A549 (cell line): Measurements from ENCODE around the gene THADA. TPM values are rescaled to one million over a fixed set of nuclear protein-coding genes. Genes with fewer than 3 reads are reported as not detected.

Experiments
- ATAC-seq, 2 experiments: fragments of 200-7000 bp in 1 of 2; fragments of >200 bp in 1 of 2; cut with Nextera tagmentation in 1 of 2; cut with Tn5 transposase in 1 of 2; 3 replicates each; pipeline versions ENCODE4 v1.8.0 to v1.9.1; 2018 to 2020; ENCODE audit warnings: mild to moderate bottlenecking in 1 of 2, moderate library complexity in 1 of 2
- CTCF ChIA-PET: fragments of 300-600 bp; sonication (Branson Sonifier 250); formaldehyde crosslinking; extraction: SDS; loops from one replicate; lab custom pipeline; 2021; ENCODE audit warnings: antibody characterized with exemption, inconsistent platforms; lab: Yijun Ruan, JAX
- POLR2A ChIA-PET: fragments of 350-600 bp; formaldehyde crosslinking; extraction: SDS; loops from one replicate; lab custom pipeline; 2021; ENCODE audit warnings: antibody characterized with exemption, inconsistent platforms; lab: Yijun Ruan, JAX
- DNase-seq, 2 experiments: peaks; one replicate each; pipeline versions ENCODE4 v3.0.0 to v3.0.0-alpha.2; 2011 to 2016; ENCODE audit warnings: low read depth in 1 of 2, low spot score in 1 of 2
- FAIRE-seq: peaks from 2 replicates; lab custom pipeline; 2011; peaks lifted over from hg19 to GRCh38; lab: Jason Lieb, UNC
- H3K27ac ChIP-seq, 2 experiments: fragments of >200 bp; sonication (Bioruptor Twin); formaldehyde crosslinking; 3 replicates each; pipeline ENCODE4 v1.5.1; 2016 to 2017
- H3K4me1 ChIP-seq: fragments of >200 bp; sonication (Bioruptor Twin); formaldehyde crosslinking; 3 replicates; pipeline ENCODE4 v1.6.1; 2016
- H3K4me2 ChIP-seq: fragments of >200 bp; sonication (Bioruptor Twin); formaldehyde crosslinking; 3 replicates; pipeline ENCODE4 v1.6.1; 2016
- H3K4me3 ChIP-seq: fragments of >200 bp; sonication (Bioruptor Twin); formaldehyde crosslinking; 3 replicates; pipeline ENCODE4 v1.5.1; 2016
- H3K9me3 ChIP-seq: fragments of >200 bp; sonication (Bioruptor Twin); formaldehyde crosslinking; 3 replicates; pipeline ENCODE4 v1.6.1; 2016
- ATOH8 ChIP-seq: fragments of 250-450 bp; sonication (Bioruptor Pico); IDR thresholded peaks from 2 replicates; pipeline ENCODE4 v1.5.0; 2020; ENCODE audit warnings: low read depth, mild to moderate bottlenecking, moderate library complexity
- CBX8 ChIP-seq: fragments of 200-600 bp; sonication (generic); IDR thresholded peaks from 2 replicates; pipeline ENCODE4 v1.6.1; 2016
- CEBPB ChIP-seq, 2 experiments: fragments of >200 bp in 1 of 2; sonication (Bioruptor Twin) in 1 of 2; formaldehyde crosslinking in 1 of 2; IDR thresholded peaks; 2 replicates each; pipeline ENCODE4 v1.6.1; 2012 to 2016
- CHD2 ChIP-seq: fragments of 150-350 bp; IDR thresholded peaks from 2 replicates; pipeline ENCODE4 v1.6.1; 2014; ENCODE audit warnings: low read length; ENCODE audit not compliant: partially characterized antibody
- CHD4 ChIP-seq: fragments of 200-600 bp; sonication (generic); IDR thresholded peaks from 2 replicates; pipeline ENCODE4 v1.6.1; 2016; ENCODE audit warnings: antibody characterized with exemption, mild to moderate bottlenecking, borderline replicate concordance
- EHF ChIP-seq: fragments of 250-450 bp; sonication (Bioruptor Pico); IDR thresholded peaks from 2 replicates; pipeline ENCODE4 v1.5.0; 2020; ENCODE audit warnings: mild to moderate bottlenecking
- EP300 ChIP-seq, 2 experiments: fragments of >200 bp; sonication (Bioruptor Twin); formaldehyde crosslinking; IDR thresholded peaks; 2 replicates in 1 of 2; 3 replicates in 1 of 2; pipeline ENCODE4 v1.6.1; 2016 to 2017
- FOXS1 ChIP-seq: fragments of 250-450 bp; sonication (Bioruptor Pico); IDR thresholded peaks from 2 replicates; pipeline ENCODE4 v1.5.0; 2020; ENCODE audit warnings: mild to moderate bottlenecking, moderate library complexity
- HDAC2 ChIP-seq: fragments of 200-600 bp; sonication (generic); IDR thresholded peaks from 2 replicates; pipeline ENCODE4 v1.6.1; 2016
- HES2 ChIP-seq: fragments of >200 bp; sonication (Bioruptor Twin); formaldehyde crosslinking; IDR thresholded peaks from 2 replicates; pipeline ENCODE4 v1.6.1; 2016
- HEYL ChIP-seq: fragments of 250-450 bp; sonication (Bioruptor Pico); IDR thresholded peaks from 2 replicates; pipeline ENCODE4 v1.8.0; 2021; ENCODE audit warnings: mild to moderate bottlenecking, moderate library complexity
- JUN ChIP-seq, 2 experiments: fragments of >200 bp; sonication (Bioruptor Twin); formaldehyde crosslinking; IDR thresholded peaks; 2 replicates in 1 of 2; 3 replicates in 1 of 2; pipeline ENCODE4 v1.6.1; 2016 to 2017
- JUNB ChIP-seq: fragments of >200 bp; sonication (Bioruptor Twin); formaldehyde crosslinking; IDR thresholded peaks from 2 replicates; pipeline ENCODE4 v1.6.1; 2016
- KDM1A ChIP-seq: fragments of 200-600 bp; sonication (generic); IDR thresholded peaks from 2 replicates; pipeline ENCODE4 v1.6.1; 2016; ENCODE audit warnings: low read depth, mild to moderate bottlenecking
- MAZ ChIP-seq: fragments of 150-350 bp; IDR thresholded peaks from 2 replicates; pipeline ENCODE4 v1.6.1; 2014; ENCODE audit warnings: antibody characterized with exemption, low read depth, low read length, borderline replicate concordance
- NFE2L2 ChIP-seq: fragments of 150-350 bp; conservative IDR thresholded peaks from 2 replicates; pipeline ENCODE4 v1.6.1; 2014; ENCODE audit warnings: low read length
- NR3C1 ChIP-seq: fragments of >200 bp; sonication (Bioruptor Twin); formaldehyde crosslinking; IDR thresholded peaks from 3 replicates; pipeline ENCODE4 v1.6.1; 2017
- PBX3 ChIP-seq: IDR thresholded peaks from 2 replicates; pipeline ENCODE4 v1.6.1; 2012
- POLR2AphosphoS2 ChIP-seq: conservative IDR thresholded peaks from 2 replicates; pipeline ENCODE4 v1.6.1; 2012; ENCODE audit warnings: low read length, improper control_type of control experiment, inconsistent platforms
- REST ChIP-seq: fragments of 200-600 bp; sonication (generic); IDR thresholded peaks from 2 replicates; pipeline ENCODE4 v1.6.1; 2016; ENCODE audit warnings: antibody characterized with exemption, mild to moderate bottlenecking, moderate library complexity
- RNF2 ChIP-seq: fragments of 200-600 bp; sonication (generic); IDR thresholded peaks from 2 replicates; pipeline ENCODE4 v1.6.1; 2016; ENCODE audit warnings: low read depth, mild to moderate bottlenecking, antibody characterized with exemption, moderate library complexity, borderline replicate concordance
- TFCP2L1 ChIP-seq: fragments of 250-450 bp; sonication (Bioruptor Pico); IDR thresholded peaks from 2 replicates; pipeline ENCODE4 v1.5.0; 2021; ENCODE audit warnings: mild to moderate bottlenecking
- ZC3H11A ChIP-seq: fragments of 450-650 bp; IDR thresholded peaks from 2 replicates; pipeline ENCODE4 v1.6.1; 2014; ENCODE audit warnings: antibody characterized with exemption, mild to moderate bottlenecking
- ZFP36 ChIP-seq: fragments of 450-650 bp; IDR thresholded peaks from 2 replicates; pipeline ENCODE4 v1.6.1; 2014; ENCODE audit warnings: borderline replicate concordance; ENCODE audit not compliant: partially characterized antibody
- ZNF302 ChIP-seq: fragments of 250-450 bp; sonication (Bioruptor Pico); IDR thresholded peaks from 2 replicates; pipeline ENCODE4 v1.9.0; 2021; ENCODE audit warnings: inconsistent platforms, mild to moderate bottlenecking, moderate library complexity
- ZSCAN20 ChIP-seq: fragments of 250-450 bp; sonication (Bioruptor Pico); IDR thresholded peaks from 2 replicates; pipeline ENCODE4 v1.8.0; 2022; ENCODE audit warnings: mild to moderate bottlenecking, moderate library complexity
- WGBS: methylation state at CpG from one replicate; pipeline ENCODE4 v1.1.6; 2017; ENCODE audit errors: missing lambda C conversion rate; 5-methylcytosine and 5-hydroxymethylcytosine counted together
- polyA plus RNA-seq, 4 experiments: library from polyadenylated mRNA; depleted of rRNA in 3 of 4; stranded (reverse); fragments of >200 nt; fragmentation: RNase III in 1 of 4; extraction: RNeasy Plus Mini Kit Qiagen cat#74134 plus additional on column Dnase treatment in 1 of 4; gene quantifications; 2 replicates in 3 of 4; 3 replicates in 1 of 4; pipeline ENCODE4 v1.2.3, GENCODE V29; 2011 to 2017
- TF ChIP-seq, protein P1 (sequence below): IDR thresholded peaks from 2 replicates; pipeline ENCODE4 v1.6.1; 2012

The THADA gene
- polyA plus RNA-seq, 2 of the 4 experiments (the other 2 are of a cell fraction), result 21.8 to 37.9 TPM

GRCh38 chr2:43435746-43436145 lies 160.1 kb downstream of the THADA start (continued):
- TF ChIP-seq ZC3H11A (no peak), CEBPB (IDR thresholded peaks at IDR 0.05) (no peak), REST (no peak), EHF (no peak)

DNA sequence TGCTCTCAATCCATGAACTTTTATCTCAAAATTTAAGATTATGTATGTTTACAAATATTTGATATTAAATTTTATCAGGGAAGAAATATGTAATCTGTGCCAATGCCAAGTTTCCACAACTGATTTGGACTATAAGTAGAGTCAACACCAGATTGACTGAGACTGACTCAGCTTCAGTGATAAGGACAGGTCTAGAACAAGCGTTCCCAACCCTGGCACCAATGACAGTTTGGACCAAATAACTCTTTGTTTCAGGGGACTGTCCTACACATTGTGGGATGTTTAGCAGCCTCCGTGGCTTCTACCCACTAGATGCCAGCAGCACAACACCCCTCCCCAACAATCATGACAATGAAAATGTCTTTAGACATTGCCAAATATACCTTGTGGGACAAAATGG lies 165.3 kb downstream of the THADA start:
- TF ChIP-seq ZFP36, result no peak
- TF ChIP-seq NFE2L2, result no peak
- no peak for TF ChIP-seq PBX3
- TF ChIP-seq, all 56 proteins: peak for 0
- FAIRE-seq (no peak), ATAC-seq (no peak), DNase-seq (no peak)
- 63% methylated on average over 2 of the region's 2 CpGs for WGBS
- ChIA-PET CTCF (interaction anchor here (1.3 kb wide), 1 partner anchor 12 kb away, joined by 3 read pairs; no protein-coding TSS in a partner anchor), POLR2A (interaction anchor here (0.5 kb wide), 1 partner anchor 103 kb away, joined by 4 read pairs; no protein-coding TSS in a partner anchor)
- Histone ChIP-seq H3K27ac (peak overlapping the region; percentile 63 to 66; a peak in 5 of 6 replicates), H3K9me3 (no peaks in the 10 kb centered on the region), H3K4me2 (peak overlapping the region; percentile 59; the same call in 2 of the 3 replicates), H3K4me3 (no peak overlapping the region), H3K4me1 (peaks cover 45% of the 10 kb centered on the region)

DNA sequence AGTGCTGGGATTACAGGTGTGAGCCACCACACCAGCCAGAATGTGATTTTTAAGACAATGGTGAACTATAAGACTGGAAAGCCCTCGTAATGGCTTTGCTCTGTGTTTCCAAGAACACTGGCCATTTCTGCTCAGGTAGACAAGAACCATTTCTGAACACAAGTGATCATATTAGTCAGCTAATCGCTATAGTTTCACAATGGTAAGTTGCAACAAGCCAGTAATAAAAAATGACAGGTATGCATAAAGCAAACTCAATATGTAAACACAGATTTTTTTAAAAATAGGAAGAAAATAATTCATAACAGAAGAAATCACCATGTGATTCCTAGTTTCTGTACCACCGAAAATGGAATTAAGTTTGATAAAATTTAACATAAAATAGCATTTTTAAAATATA lies 166.5 kb downstream of the THADA start:
- peak; percentile 28 to 66 for DNase-seq
- FAIRE-seq, result no peak
- H3K4me1 ChIP-seq, result peaks cover 56% of the 10 kb centered on the region
- H3K27ac ChIP-seq, result peak overlapping the region; percentile 63 to 84
- H3K9me3 ChIP-seq, result no peaks in the 10 kb centered on the region
- H3K4me3 ChIP-seq, result no peak overlapping the region
- POLR2A ChIA-PET, result no interaction called here
- WGBS, result 55% methylated on average over 3 of the region's 3 CpGs
- CTCF ChIA-PET, result interaction anchor here (1.0 to 1.5 kb wide), 2 partner anchors 26 to 189 kb away, joined by 3 read pairs; no protein-coding TSS in a partner anchor
- H3K4me2 ChIP-seq, result peak overlapping the region; percentile 59
- 0 out of 6 replicates have a peak, but pooled peaks of 1 of the 2 experiments have one; percentile 19 for ATAC-seq
- TF ChIP-seq ATOH8 (CRISPR knock-in tag), result no peak
- TF ChIP-seq TFCP2L1, result no peak
- no peak for TF ChIP-seq ZFP36
- TF ChIP-seq, protein P1, sequence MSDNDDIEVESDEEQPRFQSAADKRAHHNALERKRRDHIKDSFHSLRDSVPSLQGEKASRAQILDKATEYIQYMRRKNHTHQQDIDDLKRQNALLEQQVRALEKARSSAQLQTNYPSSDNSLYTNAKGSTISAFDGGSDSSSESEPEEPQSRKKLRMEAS, result no peak
- TF ChIP-seq ZNF302 (CRISPR knock-in tag), result no peak
- 0 out of 5 replicates have a peak, but pooled peaks of 1 of the 2 experiments have one; percentile 32 for TF ChIP-seq JUN (IDR thresholded peaks at IDR 0.05)
- no peak for TF ChIP-seq ZC3H11A
- no peak for TF ChIP-seq FOXS1 (CRISPR knock-in tag)
- no peak for TF ChIP-seq CHD2
- TF ChIP-seq RNF2, result no peak
- no peak for TF ChIP-seq KDM1A
- TF ChIP-seq CBX8, result no peak
- no peak for TF ChIP-seq ZSCAN20
- peak; percentile 78 for TF ChIP-seq JUNB
- TF ChIP-seq CHD4, result no peak
- no peak for TF ChIP-seq NR3C1
- TF ChIP-seq MAZ, result no peak
- TF ChIP-seq HDAC2, result no peak
- TF ChIP-seq POLR2AphosphoS2, result no peak
- peak in 1 of 2 experiments; percentile 33; a peak in 1 of 5 replicates for TF ChIP-seq EP300 (IDR thresholded peaks at IDR 0.05)
- TF ChIP-seq HEYL (CRISPR knock-in tag), result no peak
- TF ChIP-seq HES2, result peak; percentile 63; the same call in 1 of the 2 replicates
- no peak for TF ChIP-seq REST
